Measurements from ENCODE around the gene RPL34. TPM values are rescaled to one million over a fixed set of nuclear protein-coding genes. Genes with fewer than 3 reads are reported as not detected.

The RPL34 gene
- total and polyA plus RNA-seq, 5 donors from 2014 or later, result 2,139 to 5,218 (median 3,546) TPM

DNA sequence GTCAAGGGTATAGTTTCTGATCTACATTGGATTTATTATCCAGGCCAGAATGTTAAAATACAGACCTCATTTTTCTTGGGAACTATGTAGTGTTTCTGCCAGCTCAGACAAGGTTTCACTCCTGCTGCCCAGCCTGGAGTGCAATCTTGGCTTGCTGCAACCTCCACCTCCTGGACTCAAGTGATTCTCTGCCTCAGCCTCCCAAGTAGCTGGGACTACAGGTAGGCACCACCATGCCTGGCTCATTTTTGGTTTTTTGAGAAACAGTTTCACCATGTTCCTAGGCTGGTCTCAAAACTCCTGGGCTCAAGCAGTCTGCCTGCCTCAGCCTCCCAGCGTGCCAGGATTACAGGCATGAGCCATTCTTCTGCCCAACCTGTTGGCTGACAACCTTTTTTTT, 5.7 kb downstream of the RPL34 start:
- H3K27ac ChIP-seq (ENCODE audit: insufficient read depth, low read length, poor library complexity, severe bottlenecking), result no peak overlapping the region
- peaks cover 26 to 46% (median 36%) of the 10 kb centered on the region in 4 donors for H3K4me1 Mint-ChIP-seq
- H3K36me3 ChIP-seq (ENCODE audit: control insufficient read depth, insufficient read depth, low read length), result peaks cover 80% of the 10 kb centered on the region
- H3K4me3 Mint-ChIP-seq, result no peak overlapping the region
- peak overlapping the region in 1 of 3 donors; percentile 20 for H3K27ac Mint-ChIP-seq
- peaks cover 46% of the 10 kb centered on the region for H3K36me3 Mint-ChIP-seq
- no peak overlapping the region for H3K4me3 ChIP-seq (ENCODE audit: low read depth, low read length)
- H3K9me3 ChIP-seq (ENCODE audit: control insufficient read depth in 2 of 2, low read length in 2 of 2), result no peaks in the 10 kb centered on the region
- H3K9me3 Mint-ChIP-seq, result no peaks in the 10 kb centered on the region
- DNase-seq (no peak), ATAC-seq (ENCODE audit: low read depth in 2 of 2) (no peak)
- peaks cover 15% of the 10 kb centered on the region for H3K4me1 ChIP-seq (ENCODE audit: control insufficient read depth, insufficient read depth, low read length, poor library complexity, severe bottlenecking)
- no peaks in the 10 kb centered on the region for H3K27me3 ChIP-seq (ENCODE audit: control insufficient read depth, insufficient read depth, low read length)
- H3K27me3 Mint-ChIP-seq, result no peaks in the 10 kb centered on the region

GRCh38 chr4:108628411-108628810, 8.0 kb downstream of the RPL34 start:
- Histone ChIP-seq H3K36me3 (ENCODE audit: control insufficient read depth, insufficient read depth, low read length) (peaks cover 84% of the 10 kb centered on the region), H3K4me1 (ENCODE audit: control insufficient read depth, insufficient read depth, low read length, poor library complexity, severe bottlenecking) (no peaks in the 10 kb centered on the region), H3K27me3 (ENCODE audit: control insufficient read depth, insufficient read depth, low read length) (no peaks in the 10 kb centered on the region), H3K9me3 (ENCODE audit: control insufficient read depth in 2 of 2, low read length in 2 of 2) (no peaks in the 10 kb centered on the region), H3K27ac (ENCODE audit: insufficient read depth, low read length, poor library complexity, severe bottlenecking) (no peak overlapping the region), H3K4me3 (ENCODE audit: low read depth, low read length) (no peak overlapping the region)
- no peaks in the 10 kb centered on the region for H3K9me3 Mint-ChIP-seq
- peaks cover 45% of the 10 kb centered on the region for H3K36me3 Mint-ChIP-seq
- H3K27ac Mint-ChIP-seq, result no peak overlapping the region
- no peak for DNase-seq
- H3K4me1 Mint-ChIP-seq, result peaks cover 17 to 26% (median 22%) of the 10 kb centered on the region in 4 donors
- no peak overlapping the region for H3K4me3 Mint-ChIP-seq
- ATAC-seq (ENCODE audit: low read depth in 2 of 2), result no peak
- no peaks in the 10 kb centered on the region for H3K27me3 Mint-ChIP-seq

- no peak overlapping the region for H3K27ac ChIP-seq (ENCODE audit: insufficient read depth, low read length, poor library complexity, severe bottlenecking)
- H3K36me3 ChIP-seq (ENCODE audit: control insufficient read depth, insufficient read depth, low read length), result peaks cover 42% of the 10 kb centered on the region
- no peaks in the 10 kb centered on the region for H3K27me3 ChIP-seq (ENCODE audit: control insufficient read depth, insufficient read depth, low read length)
- H3K4me3 Mint-ChIP-seq, result no peak overlapping the region
- H3K4me1 Mint-ChIP-seq, result peaks cover 0 to 2% (median 1%) of the 10 kb centered on the region in 4 donors
- H3K27ac Mint-ChIP-seq, result no peak overlapping the region
- H3K27me3 Mint-ChIP-seq, result no peaks in the 10 kb centered on the region
- no peak for ATAC-seq (ENCODE audit: low read depth in 2 of 2)
- H3K4me3 ChIP-seq (ENCODE audit: low read depth, low read length), result no peak overlapping the region
- no peaks in the 10 kb centered on the region for H3K9me3 Mint-ChIP-seq
- H3K36me3 Mint-ChIP-seq, result peaks cover 27% of the 10 kb centered on the region
- H3K9me3 ChIP-seq (ENCODE audit: control insufficient read depth in 2 of 2, low read length in 2 of 2), result no peaks in the 10 kb centered on the region
- no peaks in the 10 kb centered on the region for H3K4me1 ChIP-seq (ENCODE audit: control insufficient read depth, insufficient read depth, low read length, poor library complexity, severe bottlenecking)
- DNase-seq, result no peak
Observed at GRCh38 chr4:108635070-108635655, 14.8 kb downstream of the RPL34 start.

DNA sequence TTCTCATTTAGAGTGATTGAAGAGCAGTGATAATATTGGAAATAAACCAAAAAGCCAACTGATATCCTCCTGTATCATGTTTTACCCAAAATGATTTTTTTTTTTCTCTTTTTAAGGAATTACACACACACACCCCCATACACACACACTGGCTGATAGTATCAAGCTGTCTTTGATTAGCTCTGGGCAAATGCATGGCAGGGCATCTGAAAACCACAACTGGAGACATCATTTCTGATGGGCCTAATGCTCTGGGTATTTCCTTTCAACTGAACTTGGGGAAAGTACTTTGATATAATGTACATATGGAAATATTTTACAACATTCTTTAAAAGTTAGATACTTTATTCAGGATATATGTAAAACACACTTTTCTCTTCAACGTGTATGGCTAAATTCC, 15.9 kb downstream of the RPL34 start:
- H3K9me3 Mint-ChIP-seq, result no peaks in the 10 kb centered on the region
- peak overlapping the region in 1 of 3 donors; percentile 9 for H3K27ac Mint-ChIP-seq

DNA sequence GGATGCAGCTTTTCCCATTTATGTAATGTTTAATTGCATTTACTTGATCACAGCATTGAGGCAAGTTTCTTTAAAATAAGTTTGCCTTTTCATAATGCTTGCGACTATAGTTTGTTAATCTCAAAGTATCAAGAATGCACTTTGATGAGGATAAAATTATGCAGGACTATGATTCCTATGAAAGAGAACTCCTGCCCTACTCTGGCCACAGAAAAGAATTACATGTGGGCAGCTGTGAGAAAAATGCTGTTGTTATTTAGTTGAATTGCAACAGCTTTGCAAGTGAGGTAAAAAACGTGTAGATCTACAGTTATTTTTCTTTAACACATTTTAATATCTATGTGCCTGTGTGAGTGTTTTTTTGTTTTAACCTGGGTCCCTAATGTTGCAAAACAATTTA, 17.5 kb downstream of the RPL34 start:
- peaks cover 0 to 4% (median 0%) of the 10 kb centered on the region in 4 donors for H3K4me1 Mint-ChIP-seq
- no peak for ATAC-seq (ENCODE audit: low read depth in 2 of 2)
- H3K27ac ChIP-seq (ENCODE audit: insufficient read depth, low read length, poor library complexity, severe bottlenecking), result no peak overlapping the region
- no peaks in the 10 kb centered on the region for H3K27me3 ChIP-seq (ENCODE audit: control insufficient read depth, insufficient read depth, low read length)
- no peak for DNase-seq
- H3K4me3 ChIP-seq (ENCODE audit: low read depth, low read length), result no peak overlapping the region
- no peaks in the 10 kb centered on the region for H3K4me1 ChIP-seq (ENCODE audit: control insufficient read depth, insufficient read depth, low read length, poor library complexity, severe bottlenecking)
- H3K36me3 Mint-ChIP-seq, result peaks cover 18% of the 10 kb centered on the region
- H3K9me3 Mint-ChIP-seq, result no peaks in the 10 kb centered on the region
- H3K27ac Mint-ChIP-seq, result no peak overlapping the region
- H3K36me3 ChIP-seq (ENCODE audit: control insufficient read depth, insufficient read depth, low read length), result peaks cover 18% of the 10 kb centered on the region
- no peaks in the 10 kb centered on the region for H3K9me3 ChIP-seq (ENCODE audit: control insufficient read depth in 2 of 2, low read length in 2 of 2)
- no peaks in the 10 kb centered on the region for H3K27me3 Mint-ChIP-seq
- H3K4me3 Mint-ChIP-seq, result no peak overlapping the region

More for the DNA sequence above, 15.9 kb downstream of the RPL34 start:
- no peak overlapping the region for H3K4me3 ChIP-seq (ENCODE audit: low read depth, low read length)
- no peaks in the 10 kb centered on the region for H3K27me3 ChIP-seq (ENCODE audit: control insufficient read depth, insufficient read depth, low read length)
- H3K27me3 Mint-ChIP-seq, result no peaks in the 10 kb centered on the region
- DNase-seq (no peak), ATAC-seq (ENCODE audit: low read depth in 2 of 2) (no peak)
- no peaks in the 10 kb centered on the region for H3K4me1 ChIP-seq (ENCODE audit: control insufficient read depth, insufficient read depth, low read length, poor library complexity, severe bottlenecking)
- peaks cover 33% of the 10 kb centered on the region for H3K36me3 ChIP-seq (ENCODE audit: control insufficient read depth, insufficient read depth, low read length)
- H3K4me3 Mint-ChIP-seq, result no peak overlapping the region
- H3K27ac ChIP-seq (ENCODE audit: insufficient read depth, low read length, poor library complexity, severe bottlenecking), result no peak overlapping the region
- H3K9me3 ChIP-seq (ENCODE audit: control insufficient read depth in 2 of 2, low read length in 2 of 2), result no peaks in the 10 kb centered on the region
- peaks cover 0 to 2% (median 0%) of the 10 kb centered on the region in 4 donors for H3K4me1 Mint-ChIP-seq
- H3K36me3 Mint-ChIP-seq, result peaks cover 24% of the 10 kb centered on the region

DNA sequence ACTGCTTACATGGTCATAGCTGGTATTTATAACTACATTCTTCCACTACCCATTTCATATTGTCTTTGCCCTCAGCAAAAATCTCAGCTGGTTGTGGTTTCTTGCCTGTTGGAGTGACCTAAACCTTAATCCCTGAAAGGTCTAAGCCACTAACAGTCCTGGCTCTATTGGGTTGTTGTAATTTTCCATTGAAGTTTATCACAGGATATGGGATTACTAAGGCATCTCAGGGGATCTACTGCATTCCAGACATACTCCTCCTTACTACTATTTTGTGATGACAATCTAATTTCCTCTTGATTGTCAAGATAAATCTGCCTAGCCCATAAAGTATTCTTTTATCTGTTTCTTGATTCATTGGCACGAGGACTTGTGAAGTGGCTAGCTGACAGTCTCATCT, 23.9 kb downstream of the RPL34 start:
- H3K4me3 Mint-ChIP-seq, result no peak overlapping the region
- no peaks in the 10 kb centered on the region for H3K9me3 Mint-ChIP-seq
- H3K36me3 ChIP-seq (ENCODE audit: control insufficient read depth, insufficient read depth, low read length), result no peaks in the 10 kb centered on the region
- peak overlapping the region in 1 of 3 donors; percentile 14 for H3K27ac Mint-ChIP-seq
- H3K4me3 ChIP-seq (ENCODE audit: low read depth, low read length), result no peak overlapping the region
- H3K4me1 Mint-ChIP-seq, result peaks cover 0 to 5% (median under 1%) of the 10 kb centered on the region in 4 donors
- H3K36me3 Mint-ChIP-seq, result no peaks in the 10 kb centered on the region
- DNase-seq (no peak), ATAC-seq (ENCODE audit: low read depth in 2 of 2) (no peak)
- H3K27ac ChIP-seq (ENCODE audit: insufficient read depth, low read length, poor library complexity, severe bottlenecking), result no peak overlapping the region
- H3K27me3 ChIP-seq (ENCODE audit: control insufficient read depth, insufficient read depth, low read length), result no peaks in the 10 kb centered on the region
- H3K9me3 ChIP-seq (ENCODE audit: control insufficient read depth in 2 of 2, low read length in 2 of 2), result no peaks in the 10 kb centered on the region
- H3K27me3 Mint-ChIP-seq, result no peaks in the 10 kb centered on the region
- H3K4me1 ChIP-seq (ENCODE audit: control insufficient read depth, insufficient read depth, low read length, poor library complexity, severe bottlenecking), result no peaks in the 10 kb centered on the region

DNA sequence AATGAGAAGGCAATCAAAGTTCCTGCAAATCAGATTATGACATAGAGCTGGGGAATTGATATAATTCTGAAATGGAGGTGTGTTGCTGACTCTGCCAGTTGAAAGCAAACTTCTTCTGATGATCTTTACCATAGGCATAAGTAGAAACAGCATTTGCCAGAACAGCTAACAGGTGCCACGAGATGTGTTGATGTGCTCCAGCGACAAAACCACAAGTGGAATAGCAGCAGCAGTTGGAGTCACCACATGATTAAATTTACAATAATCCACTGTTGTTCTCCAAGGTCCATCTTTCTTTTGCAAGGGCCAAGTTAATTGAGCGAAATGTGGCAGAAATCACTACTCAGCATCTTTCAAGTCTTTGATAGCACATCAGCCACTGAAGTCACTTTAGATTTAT, 26.3 kb downstream of the RPL34 start:
- H3K4me3 Mint-ChIP-seq, result no peak overlapping the region
- no peaks in the 10 kb centered on the region for H3K9me3 Mint-ChIP-seq
- Histone ChIP-seq H3K27ac (ENCODE audit: insufficient read depth, low read length, poor library complexity, severe bottlenecking) (no peak overlapping the region), H3K4me1 (ENCODE audit: control insufficient read depth, insufficient read depth, low read length, poor library complexity, severe bottlenecking) (peaks cover 16% of the 10 kb centered on the region), H3K4me3 (ENCODE audit: low read depth, low read length) (no peak overlapping the region), H3K27me3 (ENCODE audit: control insufficient read depth, insufficient read depth, low read length) (no peaks in the 10 kb centered on the region), H3K36me3 (ENCODE audit: control insufficient read depth, insufficient read depth, low read length) (no peaks in the 10 kb centered on the region), H3K9me3 (ENCODE audit: control insufficient read depth in 2 of 2, low read length in 2 of 2) (no peaks in the 10 kb centered on the region)
- peaks cover 12 to 19% (median 14%) of the 10 kb centered on the region in 4 donors for H3K4me1 Mint-ChIP-seq
- H3K27me3 Mint-ChIP-seq, result no peaks in the 10 kb centered on the region
- H3K27ac Mint-ChIP-seq, result no peak overlapping the region
- no peaks in the 10 kb centered on the region for H3K36me3 Mint-ChIP-seq
- ATAC-seq (ENCODE audit: low read depth in 2 of 2) (no peak), DNase-seq (no peak)

DNA sequence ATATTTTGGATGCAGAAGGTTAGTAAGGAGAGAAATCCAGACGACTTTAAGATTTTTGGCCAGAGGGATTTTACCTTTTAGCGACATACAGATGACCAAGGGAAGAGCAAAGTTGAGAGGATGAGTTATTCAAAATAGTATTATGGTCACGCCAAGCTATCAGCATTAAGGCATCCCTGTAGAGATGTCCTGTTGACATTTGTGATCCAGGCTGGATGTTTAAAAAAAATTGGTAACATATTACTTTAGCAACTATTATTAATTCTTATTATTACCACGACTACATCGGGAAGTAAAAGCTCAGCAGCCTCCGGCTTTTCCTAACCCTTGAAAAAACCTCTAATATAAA, 29.5 kb downstream of the RPL34 start:
- ATAC-seq (ENCODE audit: low read depth in 2 of 2), result no peak
- Mint-ChIP-seq H3K27me3 (no peaks in the 10 kb centered on the region), H3K27ac (peak overlapping the region; percentile 93 to 99 (median 98)), H3K9me3 (peaks cover 0 to 1% (median 0%) of the 10 kb centered on the region in 7 donors), H3K36me3 (peaks cover 13% of the 10 kb centered on the region), H3K4me3 (peak overlapping the region; percentile 95 to 98 (median 96)), H3K4me1 (peaks cover 23 to 43% (median 31%) of the 10 kb centered on the region in 4 donors)
- H3K4me1 ChIP-seq (ENCODE audit: control insufficient read depth, insufficient read depth, low read length, poor library complexity, severe bottlenecking), result peaks cover 28% of the 10 kb centered on the region
- H3K36me3 ChIP-seq (ENCODE audit: control insufficient read depth, insufficient read depth, low read length), result no peaks in the 10 kb centered on the region
- no peaks in the 10 kb centered on the region for H3K9me3 ChIP-seq (ENCODE audit: control insufficient read depth in 2 of 2, low read length in 2 of 2)
- H3K27me3 ChIP-seq (ENCODE audit: control insufficient read depth, insufficient read depth, low read length), result no peaks in the 10 kb centered on the region
- peak overlapping the region; percentile 99 for H3K4me3 ChIP-seq (ENCODE audit: low read depth, low read length)
- no peak for DNase-seq
- peak overlapping the region; percentile 91 for H3K27ac ChIP-seq (ENCODE audit: insufficient read depth, low read length, poor library complexity, severe bottlenecking)

Measured in CD4-positive, CD25-positive, alpha-beta regulatory T cell (primary cell).